ENCODE results near the gene EIF2B2.

EIF2B2 gene

GRCh38 chr14:74978416-74978947 is 24.2 kb upstream of the EIF2B2 start:
- no peak overlapping the region for H3K4me3 ChIP-seq (ENCODE audit: low read depth, low read length)
- DNase-seq (ENCODE audit: low read depth), result no peak
- TF ChIP-seq CTCF (IDR thresholded peaks at IDR 0.05; ENCODE audit: control insufficient read depth, extremely low read depth, insufficient read depth), result no peak

- no peak for TF ChIP-seq CTCF (IDR thresholded peaks at IDR 0.05; ENCODE audit: control insufficient read depth, extremely low read depth, insufficient read depth)
- no peak for DNase-seq (ENCODE audit: low read depth)
- H3K4me3 ChIP-seq (ENCODE audit: low read depth, low read length), result no peak overlapping the region
Measured at GRCh38 chr14:74979029-74979428, 23.7 kb upstream of the EIF2B2 start.

- DNase-seq (ENCODE audit: low read depth), result no peak
- no peak for TF ChIP-seq CTCF (IDR thresholded peaks at IDR 0.05; ENCODE audit: control insufficient read depth, extremely low read depth, insufficient read depth)
- no peak overlapping the region for H3K4me3 ChIP-seq (ENCODE audit: low read depth, low read length)
Measured at GRCh38 chr14:74979442-74980397, 23.0 kb upstream of the EIF2B2 start.

- TF ChIP-seq CTCF (IDR thresholded peaks at IDR 0.05; ENCODE audit: control insufficient read depth, extremely low read depth, insufficient read depth), result no peak
- no peak for DNase-seq (ENCODE audit: low read depth)
- H3K4me3 ChIP-seq (ENCODE audit: low read depth, low read length), result no peak overlapping the region
Measured at GRCh38 chr14:74980398-74980730, 22.4 kb upstream of the EIF2B2 start.

- DNase-seq (ENCODE audit: low read depth), result no peak
Measured at GRCh38 chr14:74980731-74981461, 21.8 kb upstream of the EIF2B2 start.

GRCh38 chr14:74981462-74981782 is 21.3 kb upstream of the EIF2B2 start:
- DNase-seq (ENCODE audit: low read depth), result no peak
- no peak for TF ChIP-seq CTCF (IDR thresholded peaks at IDR 0.05; ENCODE audit: control insufficient read depth, extremely low read depth, insufficient read depth)

More at GRCh38 chr14:74980731-74981461, 21.8 kb upstream of the EIF2B2 start:
- TF ChIP-seq CTCF (IDR thresholded peaks at IDR 0.05; ENCODE audit: control insufficient read depth, extremely low read depth, insufficient read depth), result no peak
- H3K4me3 ChIP-seq (ENCODE audit: low read depth, low read length), result no peak overlapping the region

More at GRCh38 chr14:74981462-74981782, 21.3 kb upstream of the EIF2B2 start:
- no peak overlapping the region for H3K4me3 ChIP-seq (ENCODE audit: low read depth, low read length)
